OCI-LY7 (cell line): ENCODE data around the gene CIROP. TPM values are rescaled to one million over a fixed set of nuclear protein-coding genes. Genes with fewer than 3 reads are reported as not detected.

Experiments used
- BruUV-seq: library from RNA; stranded (reverse); fragments of 400-500 nt; replicated peaks from 2 replicates; lab custom pipeline; 2021; lab: Mats Ljungman, UMichigan
- CTCF ChIA-PET: fragments of 300-600 bp; sonication (Branson Sonifier 250); formaldehyde crosslinking; loops from one replicate; lab custom pipeline; 2022; ENCODE audit warnings: antibody characterized with exemption; ENCODE audit not compliant: unreplicated experiment; lab: Charles Lee
- POLR2A ChIA-PET: fragments of 300-600 bp; sonication (Branson Sonifier 250); formaldehyde crosslinking; loops from one replicate; lab custom pipeline; 2022; ENCODE audit warnings: antibody characterized with exemption; lab: Charles Lee
- DNase-seq: peaks from one replicate; pipeline ENCODE4 v3.0.0-alpha.2; 2015; ENCODE audit warnings: low spot score
- H2AFZ ChIP-seq: fragments of 200-600 bp; sonication (generic), shearing (Covaris generic); 2 replicates; pipeline ENCODE4 v1.6.1; 2014; ENCODE audit warnings: mild to moderate bottlenecking, antibody characterized with exemption, low read length, moderate library complexity
- H3K27ac ChIP-seq: fragments of 200-600 bp; sonication (generic); 2 replicates; pipeline ENCODE4 v1.5.1; 2014; ENCODE audit warnings: mixed run types, low read depth, mild to moderate bottlenecking, moderate library complexity, low read length, inconsistent platforms; ENCODE audit not compliant: poor library complexity, severe bottlenecking
- H3K36me3 ChIP-seq: fragments of 200-600 bp; sonication (generic); 2 replicates; pipeline ENCODE4 v1.6.1; 2014; ENCODE audit warnings: mild to moderate bottlenecking, antibody characterized with exemption, low read length, moderate library complexity, mixed read lengths; ENCODE audit not compliant: insufficient read depth
- H3K4me1 ChIP-seq: fragments of 200-600 bp; sonication (generic); 2 replicates; pipeline ENCODE4 v1.5.1; 2014; ENCODE audit warnings: mild to moderate bottlenecking, low read length; ENCODE audit not compliant: insufficient read depth, poor library complexity, severe bottlenecking
- H3K4me2 ChIP-seq: fragments of 200-600 bp; sonication (generic); 2 replicates; pipeline ENCODE4 v1.6.1; 2014; ENCODE audit warnings: mild to moderate bottlenecking, low read length
- H3K4me3 ChIP-seq: fragments of 200-600 bp; sonication (generic); 2 replicates; pipeline ENCODE4 v1.5.1; 2014; ENCODE audit warnings: mild to moderate bottlenecking, low read depth, low read length; ENCODE audit not compliant: poor library complexity, severe bottlenecking
- H3K79me2 ChIP-seq: fragments of 200-600 bp; sonication (generic); 2 replicates; pipeline ENCODE4 v1.6.1; 2016; ENCODE audit warnings: low read depth, mild to moderate bottlenecking, low read length, moderate library complexity, mixed read lengths; ENCODE audit not compliant: insufficient read depth
- H3K9me2 ChIP-seq: fragments of 200-600 bp; sonication (generic); 2 replicates; pipeline ENCODE4 v1.6.1; 2016; ENCODE audit warnings: mild to moderate bottlenecking, low read length, mixed read lengths; ENCODE audit not compliant: insufficient read depth
- H3K9me3 ChIP-seq: fragments of 200-600 bp; sonication (generic); 2 replicates; pipeline ENCODE4 v1.6.1; 2014; ENCODE audit warnings: mild to moderate bottlenecking, mixed run types, low read length, mixed read lengths
- H4K20me1 ChIP-seq: fragments of 200-600 bp; sonication (generic); 2 replicates; pipeline ENCODE4 v1.6.1; 2014; ENCODE audit warnings: mild to moderate bottlenecking, antibody characterized with exemption, low read length, moderate library complexity, mixed read lengths; ENCODE audit not compliant: insufficient read depth
- EZH2phosphoT487 ChIP-seq: fragments of 200-600 bp; sonication (generic); IDR thresholded peaks from 2 replicates; pipeline ENCODE4 v1.6.1; 2018; ENCODE audit warnings: low read depth, borderline replicate concordance, mild to moderate bottlenecking, mixed run types, antibody characterized with exemption, low read length, moderate library complexity, mixed read lengths
- intact Hi-C: fragments of 100-400 bp; cut with micrococcal nuclease; formaldehyde crosslinking; loops from one replicate; pipeline ENCODE4 v1.10.0; 2022; ENCODE audit not compliant: unreplicated experiment
- total RNA-seq, 2 experiments: library from RNA; depleted of rRNA in 1 of 2; stranded (reverse); fragments of >200 nt in 1 of 2; shearing (Covaris generic) in 1 of 2; gene quantifications; 2 replicates each; pipeline ENCODE4 v1.2.3, GENCODE V29; 2014 to 2022
- TF ChIP-seq, protein P1 (sequence below): fragments of 200-600 bp; sonication (generic); conservative IDR thresholded peaks from 2 replicates; pipeline ENCODE4 v1.5.1; 2014; ENCODE audit warnings: mild to moderate bottlenecking, antibody characterized with exemption, low read length, moderate library complexity, mixed read lengths

The CIROP gene
- total RNA-seq, 2 experiments from 2014 or later, result not detected

DNA sequence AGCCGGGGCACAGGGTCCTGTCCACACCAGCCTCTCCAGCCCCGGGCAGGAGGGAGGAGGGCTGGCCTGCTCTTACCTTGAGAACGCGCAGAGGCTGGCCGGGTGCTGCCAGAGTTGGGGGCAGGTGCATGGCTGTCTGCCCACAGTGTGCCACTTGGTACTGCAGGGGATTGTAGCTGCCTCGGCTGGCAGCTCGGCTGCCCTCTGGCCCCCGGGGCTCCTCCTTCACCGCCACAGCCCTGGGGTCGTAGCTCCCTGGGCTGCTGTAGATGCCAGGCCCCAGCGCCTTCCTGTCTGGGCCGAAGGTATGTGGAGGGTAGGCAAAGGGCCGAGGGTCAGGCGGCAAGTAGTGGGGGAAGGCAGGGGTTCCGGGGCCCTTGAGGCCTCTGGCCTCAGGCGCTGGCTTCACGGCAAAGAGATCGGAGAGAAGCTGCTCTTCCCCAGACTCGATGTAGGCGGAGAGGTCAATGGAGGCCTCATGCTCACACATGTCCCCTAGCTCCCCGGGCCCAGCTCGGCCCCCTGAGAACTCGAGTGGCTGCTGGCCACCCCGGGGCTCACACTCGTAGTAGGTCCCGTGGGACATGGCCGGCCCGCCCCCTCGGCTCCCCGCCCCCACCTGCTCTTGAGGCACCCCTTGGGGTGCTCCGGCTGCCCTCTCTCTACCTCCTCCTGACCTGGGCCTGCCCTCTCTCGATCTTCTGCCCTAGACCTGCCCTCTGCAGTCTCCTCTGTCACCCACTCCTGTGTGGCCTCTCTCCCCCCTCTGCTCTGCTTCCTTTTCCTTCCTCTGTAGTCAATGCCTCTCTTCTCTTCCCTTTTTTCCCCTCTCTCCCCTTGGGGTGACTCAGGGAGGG lies 13.9 kb upstream of the CIROP start, which contains the start of gene CEBPE:
Gene CEBPE, minus strand, starts transcription at position 750 of the 857 bp plus-strand sequence. Its CDS starts 164 bp downstream, at position 586.
- peak within 1 kb of the TSS; percentile 88 for H3K27ac ChIP-seq
- H3K36me3 ChIP-seq, result no peaks in the 10 kb centered on the region
- H3K9me3 ChIP-seq, result no peaks in the 10 kb centered on the region
- peak within 1 kb of the TSS; percentile 29 for H3K4me3 ChIP-seq
- H3K79me2 ChIP-seq, result no peaks in the 10 kb centered on the region
- intact Hi-C loops, result no loop called here
- POLR2A ChIA-PET, result interaction anchor here (0.6 to 5.2 kb wide), 6 partner anchors 19 to 1642 kb away, joined by 3 to 68 read pairs (median 6); partner anchors contain the start of genes ACIN1, C14orf119, PABPN1 and RAB2B
- no peaks in the 10 kb centered on the region for H3K9me2 ChIP-seq
- H4K20me1 ChIP-seq, result no peaks in the 10 kb centered on the region
- no peak for TF ChIP-seq EZH2phosphoT487
- TF ChIP-seq, protein P1, sequence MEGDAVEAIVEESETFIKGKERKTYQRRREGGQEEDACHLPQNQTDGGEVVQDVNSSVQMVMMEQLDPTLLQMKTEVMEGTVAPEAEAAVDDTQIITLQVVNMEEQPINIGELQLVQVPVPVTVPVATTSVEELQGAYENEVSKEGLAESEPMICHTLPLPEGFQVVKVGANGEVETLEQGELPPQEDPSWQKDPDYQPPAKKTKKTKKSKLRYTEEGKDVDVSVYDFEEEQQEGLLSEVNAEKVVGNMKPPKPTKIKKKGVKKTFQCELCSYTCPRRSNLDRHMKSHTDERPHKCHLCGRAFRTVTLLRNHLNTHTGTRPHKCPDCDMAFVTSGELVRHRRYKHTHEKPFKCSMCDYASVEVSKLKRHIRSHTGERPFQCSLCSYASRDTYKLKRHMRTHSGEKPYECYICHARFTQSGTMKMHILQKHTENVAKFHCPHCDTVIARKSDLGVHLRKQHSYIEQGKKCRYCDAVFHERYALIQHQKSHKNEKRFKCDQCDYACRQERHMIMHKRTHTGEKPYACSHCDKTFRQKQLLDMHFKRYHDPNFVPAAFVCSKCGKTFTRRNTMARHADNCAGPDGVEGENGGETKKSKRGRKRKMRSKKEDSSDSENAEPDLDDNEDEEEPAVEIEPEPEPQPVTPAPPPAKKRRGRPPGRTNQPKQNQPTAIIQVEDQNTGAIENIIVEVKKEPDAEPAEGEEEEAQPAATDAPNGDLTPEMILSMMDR, result no peak
- peaks cover 38% of the 10 kb centered on the region for H3K4me1 ChIP-seq
- no peak for DNase-seq
- peak within 1 kb of the TSS; percentile 72 for H3K4me2 ChIP-seq
- H2AFZ ChIP-seq, result peak within 1 kb of the TSS; percentile 85
- CTCF ChIA-PET, result interaction anchor here (0.8 to 3.2 kb wide), 3 partner anchors 50 to 71 kb away, joined by 4 to 69 read pairs (median 8); partner anchors contain the start of gene SLC7A8
- no TSS peak for BruUV-seq

DNA sequence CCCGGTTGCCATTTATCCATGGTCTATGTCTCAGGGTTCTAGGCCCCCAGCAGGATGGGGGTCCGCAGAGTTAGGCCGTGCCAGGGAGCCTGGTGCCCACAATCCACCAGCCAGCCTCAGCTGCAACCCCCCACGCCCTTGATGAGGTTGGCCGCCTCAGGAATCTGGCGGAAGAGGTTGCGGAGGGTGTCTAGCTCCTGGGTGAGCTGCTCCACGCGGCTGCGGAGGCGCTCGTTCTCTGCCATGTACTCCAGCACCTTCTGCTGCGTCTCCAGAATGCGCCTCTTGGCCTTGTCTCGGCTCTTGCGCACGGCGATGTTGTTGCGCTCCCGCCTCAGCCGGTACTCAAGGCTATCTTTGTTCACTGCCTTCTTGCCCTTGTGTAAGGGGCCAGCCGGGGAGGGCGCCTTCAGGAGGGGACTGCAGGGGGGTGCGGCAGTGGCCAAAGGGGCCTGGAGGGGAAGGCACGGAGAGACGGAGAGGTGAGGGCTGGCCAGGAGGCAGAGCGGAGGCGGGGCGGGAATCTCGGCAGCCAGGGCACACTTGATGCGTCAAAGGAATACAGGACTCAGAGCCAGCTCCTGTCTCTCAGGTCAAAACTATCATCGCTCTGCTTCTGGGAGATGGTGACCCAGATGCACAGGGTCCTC lies 12.7 kb upstream of the CIROP start:
- ChIA-PET CTCF (no interaction called here), POLR2A (no interaction called here)
- Histone ChIP-seq H3K9me2 (no peaks in the 10 kb centered on the region), H3K4me1 (peaks cover 38% of the 10 kb centered on the region), H3K36me3 (no peaks in the 10 kb centered on the region), H2AFZ (no peak overlapping the region), H3K79me2 (no peaks in the 10 kb centered on the region), H4K20me1 (no peaks in the 10 kb centered on the region), H3K4me3 (no peak overlapping the region), H3K9me3 (no peaks in the 10 kb centered on the region), H3K27ac (no peak overlapping the region), H3K4me2 (no peak overlapping the region)
- BruUV-seq, result no TSS peak
- no peak for TF ChIP-seq EZH2phosphoT487
- TF ChIP-seq, protein P1, result no peak
- DNase-seq, result no peak
- intact Hi-C loops, result no loop called here
